SK-N-SH (cell line): Measurements from ENCODE around the gene MYO18A. TPM values are rescaled to one million over a fixed set of nuclear protein-coding genes. Genes with fewer than 3 reads are reported as not detected.

ENCODE experiments used
- CTCF ChIA-PET: fragments of 300-600, 350-600 bp; formaldehyde crosslinking; extraction: SDS; loops from one replicate; lab custom pipeline; 2021; lab: Yijun Ruan, JAX
- POLR2A ChIA-PET: fragments of 350-600 bp; sonication (Branson Sonifier 250); formaldehyde crosslinking; extraction: SDS; loops from one replicate; lab custom pipeline; 2020; ENCODE audit warnings: antibody characterized with exemption, inconsistent platforms; lab: Yijun Ruan, JAX
- DNase-seq: peaks from one replicate; pipeline ENCODE4 v3.0.0; 2012
- H2AFZ ChIP-seq: fragments of 200-600 bp; sonication (generic); 2 replicates; pipeline ENCODE4 v1.8.1; 2016; ENCODE audit warnings: antibody characterized with exemption, mild to moderate bottlenecking, low read depth
- H3F3A ChIP-seq: fragments of 200-600 bp; sonication (generic); replicated peaks from 2 replicates; pipeline ENCODE3; 2016; ENCODE audit warnings: antibody characterized with exemption, mild to moderate bottlenecking; ENCODE audit not compliant: insufficient read depth
- H3K27ac ChIP-seq, 2 experiments: fragments of 200-500 bp in 1 of 2; fragments of 200-600 bp in 1 of 2; sonication (Bioruptor generic) in 1 of 2; sonication (generic), shearing (Covaris generic) in 1 of 2; 2 replicates each; pipeline versions ENCODE4 v1.5.1 to v1.6.1; 2014 to 2016; ENCODE audit warnings: low read depth in 2 of 2, inconsistent platforms in 1 of 2, low read length in 1 of 2, mild to moderate bottlenecking in 1 of 2, mixed read lengths in 1 of 2
- H3K27me3 ChIP-seq: fragments of 200-600 bp; sonication (generic), shearing (Covaris generic); 2 replicates; pipeline ENCODE4 v1.6.1; 2016; ENCODE audit warnings: mixed run types; ENCODE audit not compliant: insufficient read depth
- H3K36me3 ChIP-seq, 2 experiments: fragments of 200-500 bp in 1 of 2; fragments of 200-600 bp in 1 of 2; sonication (Bioruptor generic) in 1 of 2; sonication (generic) in 1 of 2; replicated peaks in 1 of 2; 2 replicates each; pipeline versions ENCODE3 to v1.5.1; 2014 to 2016; ENCODE audit warnings: low read length in 1 of 2, mild to moderate bottlenecking in 1 of 2; ENCODE audit not compliant: insufficient read depth in 2 of 2, control insufficient read depth in 1 of 2
- H3K4me1 ChIP-seq, 2 experiments: fragments of 200-500 bp in 1 of 2; fragments of 200-600 bp in 1 of 2; sonication (Bioruptor generic) in 1 of 2; sonication (generic), shearing (Covaris generic) in 1 of 2; 2 replicates each; pipeline versions ENCODE4 v1.5.1 to v1.6.1; 2014 to 2016; ENCODE audit warnings: low read depth in 1 of 2, low read length in 1 of 2, mixed run types in 1 of 2; ENCODE audit not compliant: insufficient read depth in 2 of 2, control insufficient read depth in 1 of 2
- H3K4me2 ChIP-seq: fragments of 200-600 bp; sonication (generic), shearing (Covaris generic); 2 replicates; pipeline ENCODE4 v1.6.1; 2017; ENCODE audit warnings: mixed run types
- H3K4me3 ChIP-seq, 2 experiments: fragments of 200-500 bp in 1 of 2; fragments of 200-600 bp in 1 of 2; sonication (Bioruptor generic) in 1 of 2; sonication (generic), shearing (Covaris generic) in 1 of 2; 2 replicates each; pipeline versions ENCODE4 v1.5.1 to v1.8.1; 2014 to 2016; ENCODE audit warnings: low read depth in 2 of 2, inconsistent platforms in 1 of 2, low read length in 1 of 2, mild to moderate bottlenecking in 1 of 2, mixed read lengths in 1 of 2, moderate library complexity in 1 of 2
- H3K79me2 ChIP-seq: fragments of 200-600 bp; sonication (generic); 2 replicates; pipeline ENCODE4 v1.8.1; 2017; ENCODE audit warnings: mild to moderate bottlenecking; ENCODE audit not compliant: insufficient read depth
- H3K9ac ChIP-seq: fragments of 200-600 bp; sonication (generic); 2 replicates; pipeline ENCODE4 v1.6.1; 2017; ENCODE audit warnings: mixed run types
- H3K9me2 ChIP-seq: fragments of 200-600 bp; sonication (generic); 2 replicates; pipeline ENCODE4 v1.6.1; 2017; ENCODE audit warnings: mixed run types
- H3K9me3 ChIP-seq: fragments of 200-600 bp; sonication (generic); 2 replicates; pipeline ENCODE4 v1.6.1; 2017; ENCODE audit warnings: mixed run types, mild to moderate bottlenecking, moderate library complexity
- H4K20me1 ChIP-seq: fragments of 200-600 bp; sonication (generic); 2 replicates; pipeline ENCODE4 v1.6.1; 2017; ENCODE audit warnings: mild to moderate bottlenecking, mixed run types; ENCODE audit not compliant: insufficient read depth
- CTCF ChIP-seq: fragments of 200-600 bp; sonication (generic); IDR thresholded peaks from 2 replicates; pipeline ENCODE4 v1.6.1; 2017; ENCODE audit warnings: antibody characterized with exemption, mild to moderate bottlenecking, moderate library complexity
- ELF1 ChIP-seq: IDR thresholded peaks from 2 replicates; pipeline ENCODE4 v1.4.0; 2012
- EP300 ChIP-seq, 2 experiments: IDR thresholded peaks; 2 replicates each; pipeline versions ENCODE4 v1.4.0 to v1.6.1; 2012; ENCODE audit warnings: borderline replicate concordance in 1 of 2, low read depth in 1 of 2, low read length in 1 of 2
- EZH2phosphoT487 ChIP-seq: fragments of 200-600 bp; sonication (generic); IDR thresholded peaks from 2 replicates; pipeline ENCODE4 v1.6.1; 2017; ENCODE audit warnings: low read depth, mixed run types, mild to moderate bottlenecking, antibody characterized with exemption, moderate library complexity, borderline replicate concordance
- FOSL2 ChIP-seq: IDR thresholded peaks from 2 replicates; pipeline ENCODE4 v1.4.0; 2012; ENCODE audit warnings: low read depth, mild to moderate bottlenecking, moderate library complexity, borderline replicate concordance
- FOXM1 ChIP-seq: IDR thresholded peaks from 2 replicates; pipeline ENCODE4 v1.4.0; 2012; ENCODE audit warnings: low read depth, mild to moderate bottlenecking
- GABPA ChIP-seq: IDR thresholded peaks from 2 replicates; pipeline ENCODE4 v1.4.0; 2012; ENCODE audit warnings: low read depth, mild to moderate bottlenecking
- GATA2 ChIP-seq: sonication (generic); formaldehyde crosslinking; IDR thresholded peaks from 2 replicates; pipeline ENCODE4 v1.5.0; 2020; ENCODE audit warnings: mild to moderate bottlenecking, missing genetic modification reagents
- IRF3 ChIP-seq: fragments of 150-350 bp; IDR thresholded peaks from 2 replicates; pipeline ENCODE4 v1.6.1; 2016; ENCODE audit warnings: mild to moderate bottlenecking, low read depth, low read length
- JUND ChIP-seq: IDR thresholded peaks from 2 replicates; pipeline ENCODE4 v1.4.0; 2012
- MAX ChIP-seq: IDR thresholded peaks from 2 replicates; pipeline ENCODE4 v1.4.0; 2012; ENCODE audit warnings: low read depth
- RAD21 ChIP-seq: IDR thresholded peaks from 2 replicates; pipeline ENCODE4 v1.6.1; 2012; ENCODE audit warnings: mild to moderate bottlenecking, low read length
- RFX5 ChIP-seq: IDR thresholded peaks from 2 replicates; pipeline ENCODE4 v1.6.1; 2012; ENCODE audit warnings: mild to moderate bottlenecking, improper control_type of control experiment, low read length
- SMC3 ChIP-seq: IDR thresholded peaks from 2 replicates; pipeline ENCODE4 v1.6.1; 2012; ENCODE audit warnings: low read depth, low read length, improper control_type of control experiment
- TAF1 ChIP-seq: IDR thresholded peaks from 2 replicates; pipeline ENCODE4 v1.6.1; 2012; ENCODE audit warnings: low read depth, mild to moderate bottlenecking, low read length, moderate library complexity, borderline replicate concordance
- TCF12 ChIP-seq: IDR thresholded peaks from 2 replicates; pipeline ENCODE4 v1.4.0; 2012
- TEAD4 ChIP-seq: IDR thresholded peaks from 2 replicates; pipeline ENCODE4 v1.4.0; 2012; ENCODE audit warnings: mild to moderate bottlenecking, borderline replicate concordance; ENCODE audit not compliant: insufficient read depth
- YY1 ChIP-seq: IDR thresholded peaks from 2 replicates; pipeline ENCODE4 v1.4.0; 2012; ENCODE audit warnings: low read depth, mild to moderate bottlenecking
- WGBS: methylation state at CpG from one replicate; pipeline ENCODE4 v1.1.6; 2017; ENCODE audit warnings: low lambda C conversion rate; 5-methylcytosine and 5-hydroxymethylcytosine counted together
- polyA plus RNA-seq, 3 experiments: library from polyadenylated mRNA; depleted of rRNA; stranded (reverse); fragments of >200 nt; gene quantifications; 2 replicates each; pipeline ENCODE4 v1.2.3, GENCODE V29; 2012
- TF ChIP-seq, protein P1 (sequence below): fragments of 150-350 bp; IDR thresholded peaks from 2 replicates; pipeline ENCODE4 v1.6.1; 2017; ENCODE audit warnings: antibody characterized with exemption, low read length, low read depth, borderline replicate concordance

The MYO18A gene
- polyA plus RNA-seq, 1 of the 3 experiments (the other 2 are of a cell fraction): 6.6 TPM

DNA sequence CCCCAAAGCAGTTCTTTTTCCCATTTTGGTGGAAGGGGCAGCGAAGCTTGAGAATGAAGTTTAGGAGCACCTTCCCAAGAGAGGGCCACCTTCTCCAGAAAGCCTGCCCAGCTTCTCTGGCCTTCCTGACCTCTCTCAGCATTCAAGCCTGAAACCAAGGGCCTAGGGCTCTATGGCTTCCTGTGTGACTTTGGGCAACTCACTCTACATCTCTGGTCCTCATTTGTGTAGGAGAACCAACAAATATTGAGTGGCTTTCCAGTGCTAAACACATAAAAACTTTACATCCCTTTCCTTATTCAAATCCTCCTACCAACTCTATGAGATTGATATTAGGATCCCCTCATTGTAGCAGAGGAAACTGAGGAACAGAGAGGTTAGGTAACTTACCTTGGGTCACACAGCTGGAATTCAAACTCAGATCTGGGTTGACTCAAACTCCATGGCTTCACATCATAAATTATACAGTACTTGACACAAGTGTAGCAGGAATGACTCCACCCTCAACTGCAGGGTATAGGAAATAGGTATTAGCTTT, 32.0 kb upstream of the MYO18A start:
- Histone ChIP-seq H2AFZ (no peak overlapping the region), H3K4me2 (no peak overlapping the region), H3K27ac (no peak overlapping the region), H3F3A (no peaks in the 10 kb centered on the region), H3K36me3 (no peaks in the 10 kb centered on the region), H3K9me2 (no peaks in the 10 kb centered on the region), H3K4me1 (no peaks in the 10 kb centered on the region; a peak in 1 of 4 replicates), H3K9ac (no peak overlapping the region), H3K79me2 (no peaks in the 10 kb centered on the region), H3K4me3 (no peak overlapping the region), H3K27me3 (no peaks in the 10 kb centered on the region), H3K9me3 (no peaks in the 10 kb centered on the region), H4K20me1 (no peaks in the 10 kb centered on the region)
- WGBS: 100% methylated on average over 1 of the region's 1 CpG
- TF ChIP-seq TEAD4 (no peak), JUND (no peak), EZH2phosphoT487 (no peak), RFX5 (no peak), YY1 (no peak), MAX (no peak), CTCF (no peak), ELF1 (no peak), FOSL2 (no peak), EP300 (IDR thresholded peaks at IDR 0.05; ENCODE audit: borderline replicate concordance in 1 of 2, low read depth in 1 of 2, low read length in 1 of 2) (no peak), TAF1 (no peak), FOXM1 (no peak), RAD21 (no peak), TCF12 (no peak), IRF3 (no peak), GABPA (no peak), GATA2 (CRISPR knock-in tag) (no peak), SMC3 (no peak)
- TF ChIP-seq, protein P1, sequence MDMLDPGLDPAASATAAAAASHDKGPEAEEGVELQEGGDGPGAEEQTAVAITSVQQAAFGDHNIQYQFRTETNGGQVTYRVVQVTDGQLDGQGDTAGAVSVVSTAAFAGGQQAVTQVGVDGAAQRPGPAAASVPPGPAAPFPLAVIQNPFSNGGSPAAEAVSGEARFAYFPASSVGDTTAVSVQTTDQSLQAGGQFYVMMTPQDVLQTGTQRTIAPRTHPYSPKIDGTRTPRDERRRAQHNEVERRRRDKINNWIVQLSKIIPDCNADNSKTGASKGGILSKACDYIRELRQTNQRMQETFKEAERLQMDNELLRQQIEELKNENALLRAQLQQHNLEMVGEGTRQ: no peak
- ChIA-PET CTCF (interaction anchor here (1.0 to 19.8 kb wide), 7 partner anchors 7 to 259 kb away, joined by 3 to 438 read pairs (median 10); partner anchors contain the start of gene MYO18A), POLR2A (no interaction called here)
- DNase-seq: no peak
